Esophagus squamous epithelium (tissue), 4 donors: ENCODE data around the gene ZC3H12A.

ENCODE experiments used
- CTCF ChIP-seq, 6 experiments: fragments of 450-650 bp in 4 of 6; fragments of 200-600 bp in 2 of 6; sonication (generic) in 2 of 6; IDR thresholded peaks; one replicate each; pipeline ENCODE4 v1.5.1; 2016 to 2019; ENCODE audit warnings: antibody characterized with exemption in 6 of 6, mild to moderate bottlenecking in 4 of 6, moderate library complexity in 4 of 6
- POLR2A ChIP-seq, 4 donors: fragments of 450-650 bp; IDR thresholded peaks; one replicate each; pipeline ENCODE4 v1.6.1; 2017; ENCODE audit warnings: antibody characterized with exemption in 4 of 4, mild to moderate bottlenecking in 4 of 4, moderate library complexity in 3 of 4

GRCh38 chr1:37439349-37439995 lies 34.9 kb upstream of the ZC3H12A start:
- TF ChIP-seq POLR2A (IDR thresholded peaks at IDR 0.05) (no peak), CTCF (IDR thresholded peaks at IDR 0.05) (no peak)
